ENCODE results near the gene CMC1.

Gene CMC1

GRCh38 chr3:28326458-28326926 is 85.1 kb downstream of the CMC1 start:
- peak overlapping the region; percentile 41 for H3K4me2 ChIP-seq (ENCODE audit: insufficient read depth, low read length)
- peak overlapping the region; percentile 73 for H3K27ac ChIP-seq (ENCODE audit: low read length)
- no peaks in the 10 kb centered on the region for H4K20me1 ChIP-seq (ENCODE audit: insufficient read depth, low read length)
- TF ChIP-seq EZH2 (IDR thresholded peaks at IDR 0.05; ENCODE audit: borderline replicate concordance, low read depth, low read length, severe bottlenecking): no peak
- no peak for TF ChIP-seq CTCF (IDR thresholded peaks at IDR 0.05; ENCODE audit: borderline replicate concordance, extremely low read depth, low read length, poor library complexity, severe bottlenecking)
- peaks cover 36% of the 10 kb centered on the region for H3K4me1 ChIP-seq (ENCODE audit: insufficient read depth, low read length)
- H3K4me3 ChIP-seq (ENCODE audit: low read depth in 1 of 2, low read length in 2 of 2): no peak overlapping the region
- H3K27me3 ChIP-seq (ENCODE audit: insufficient read depth, low read length, poor library complexity): no peaks in the 10 kb centered on the region
- H3K9ac ChIP-seq (ENCODE audit: low read depth, low read length): peak overlapping the region; percentile 29; the same call in 1 of the 2 replicates
- H3K9me3 ChIP-seq (ENCODE audit: insufficient read depth, low read length, severe bottlenecking): no peaks in the 10 kb centered on the region
- H3K79me2 ChIP-seq (ENCODE audit: insufficient read depth, low read length): no peaks in the 10 kb centered on the region
- DNase-seq: peak; percentile 72
- H3K36me3 ChIP-seq (ENCODE audit: insufficient read depth, low read length): peaks cover 63% of the 10 kb centered on the region
- no peak overlapping the region for H2AFZ ChIP-seq (ENCODE audit: low read depth, low read length)
- peak; percentile 92 for ATAC-seq (ENCODE audit: insufficient read depth, low read depth)

- H3K9me3 ChIP-seq (ENCODE audit: insufficient read depth, low read length, severe bottlenecking): no peaks in the 10 kb centered on the region
- H3K27me3 ChIP-seq (ENCODE audit: insufficient read depth, low read length, poor library complexity): no peaks in the 10 kb centered on the region
- peaks cover 57% of the 10 kb centered on the region for H3K36me3 ChIP-seq (ENCODE audit: insufficient read depth, low read length)
- no peak overlapping the region for H3K4me2 ChIP-seq (ENCODE audit: insufficient read depth, low read length)
- no peaks in the 10 kb centered on the region for H4K20me1 ChIP-seq (ENCODE audit: insufficient read depth, low read length)
- peak overlapping the region; percentile 7; the same call in 1 of the 2 replicates for H3K27ac ChIP-seq (ENCODE audit: low read length)
- H3K4me3 ChIP-seq (ENCODE audit: low read depth in 1 of 2, low read length in 2 of 2): no peak overlapping the region
- no peak for DNase-seq
- no peak overlapping the region for H3K9ac ChIP-seq (ENCODE audit: low read depth, low read length)
- peaks cover 36% of the 10 kb centered on the region for H3K4me1 ChIP-seq (ENCODE audit: insufficient read depth, low read length)
- no peaks in the 10 kb centered on the region for H3K79me2 ChIP-seq (ENCODE audit: insufficient read depth, low read length)
- H2AFZ ChIP-seq (ENCODE audit: low read depth, low read length): no peak overlapping the region
- no peak for TF ChIP-seq EZH2 (IDR thresholded peaks at IDR 0.05; ENCODE audit: borderline replicate concordance, low read depth, low read length, severe bottlenecking)
- TF ChIP-seq CTCF (IDR thresholded peaks at IDR 0.05; ENCODE audit: borderline replicate concordance, extremely low read depth, low read length, poor library complexity, severe bottlenecking): peak; percentile 77
- 0 out of 3 replicates have a peak, but pooled peaks have one; percentile 18 for ATAC-seq (ENCODE audit: insufficient read depth, low read depth)
Observed at GRCh38 chr3:28328188-28329151, 87.1 kb downstream of the CMC1 start.

- Histone ChIP-seq H3K4me2 (ENCODE audit: insufficient read depth, low read length) (no peak overlapping the region), H3K27me3 (ENCODE audit: insufficient read depth, low read length, poor library complexity) (no peaks in the 10 kb centered on the region), H3K9me3 (ENCODE audit: insufficient read depth, low read length, severe bottlenecking) (no peaks in the 10 kb centered on the region), H3K27ac (ENCODE audit: low read length) (no peak overlapping the region), H4K20me1 (ENCODE audit: insufficient read depth, low read length) (no peaks in the 10 kb centered on the region), H3K36me3 (ENCODE audit: insufficient read depth, low read length) (peaks cover 71% of the 10 kb centered on the region), H2AFZ (ENCODE audit: low read depth, low read length) (no peak overlapping the region), H3K4me1 (ENCODE audit: insufficient read depth, low read length) (peaks cover 20% of the 10 kb centered on the region), H3K9ac (ENCODE audit: low read depth, low read length) (no peak overlapping the region), H3K4me3 (ENCODE audit: low read depth in 1 of 2, low read length in 2 of 2) (no peak overlapping the region), H3K79me2 (ENCODE audit: insufficient read depth, low read length) (0 out of 2 replicates have a peak, but pooled peaks cover under 1% of the 10 kb centered on the region)
- ATAC-seq (ENCODE audit: insufficient read depth, low read depth) (no peak), DNase-seq (no peak)
- TF ChIP-seq EZH2 (IDR thresholded peaks at IDR 0.05; ENCODE audit: borderline replicate concordance, low read depth, low read length, severe bottlenecking) (no peak), CTCF (IDR thresholded peaks at IDR 0.05; ENCODE audit: borderline replicate concordance, extremely low read depth, low read length, poor library complexity, severe bottlenecking) (no peak)
Observed at GRCh38 chr3:28334552-28334951, 93.1 kb downstream of the CMC1 start.
